VCaP (cell line): ENCODE data around the gene SHISA4.
"Not testable (repeated sequence)": the region's sequence is repeated elsewhere in the genome, so short reads cannot be mapped to it uniquely, and the experiment has no call there.

ENCODE experiments used
- H3K27ac ChIP-seq: fragments of 450-650 bp; 2 replicates; pipeline ENCODE4 v1.5.1; 2017
- CTCF ChIP-seq: fragments of 450-650 bp; conservative IDR thresholded peaks from 2 replicates; pipeline ENCODE4 v1.5.1; 2017; ENCODE audit warnings: mild to moderate bottlenecking, moderate library complexity

The SHISA4 gene

GRCh38 chr1:201933840-201934430, 45.2 kb downstream of the SHISA4 start:
- H3K27ac ChIP-seq = 0 out of 2 replicates have a peak overlapping the region, but pooled peaks have one; percentile 14
- no peak for TF ChIP-seq CTCF

GRCh38 chr1:201937624-201938213, 49.0 kb downstream of the SHISA4 start:
- H3K27ac ChIP-seq = no peak overlapping the region

GRCh38 chr1:201938440-201939035, 49.8 kb downstream of the SHISA4 start:
- no peak for TF ChIP-seq CTCF

More at GRCh38 chr1:201937624-201938213, 49.0 kb downstream of the SHISA4 start:
- no peak for TF ChIP-seq CTCF

GRCh38 chr1:201939148-201939547, 50.5 kb downstream of the SHISA4 start:
- H3K27ac ChIP-seq = no peak overlapping the region
- TF ChIP-seq CTCF = no peak

More at GRCh38 chr1:201938440-201939035, 49.8 kb downstream of the SHISA4 start:
- H3K27ac ChIP-seq = no peak overlapping the region

- TF ChIP-seq CTCF = no peak
- H3K27ac ChIP-seq = no peak overlapping the region
These were observed 50.9 kb downstream of the SHISA4 start for GRCh38 chr1:201939574-201939973.

GRCh38 chr1:201940316-201940715, 51.6 kb downstream of the SHISA4 start:
- not testable (repeated sequence) for H3K27ac ChIP-seq

GRCh38 chr1:201941420-201942128, 52.9 kb downstream of the SHISA4 start:
- TF ChIP-seq CTCF = no peak
- no peak overlapping the region for H3K27ac ChIP-seq
